RCC 7860 (cell line): ENCODE results near the gene PAPPA2.
"Not testable (repeated sequence)": the region's sequence is repeated elsewhere in the genome, so short reads cannot be mapped to it uniquely, and the experiment has no call there.

Source experiments
- DNase-seq: peaks from one replicate; pipeline ENCODE4 v3.0.0-alpha.2; 2015; ENCODE audit warnings: low spot score
- FAIRE-seq: peaks from 2 replicates; lab custom pipeline; 2012; peaks lifted over from hg19 to GRCh38; lab: Jason Lieb, UNC

Gene PAPPA2, protein sequence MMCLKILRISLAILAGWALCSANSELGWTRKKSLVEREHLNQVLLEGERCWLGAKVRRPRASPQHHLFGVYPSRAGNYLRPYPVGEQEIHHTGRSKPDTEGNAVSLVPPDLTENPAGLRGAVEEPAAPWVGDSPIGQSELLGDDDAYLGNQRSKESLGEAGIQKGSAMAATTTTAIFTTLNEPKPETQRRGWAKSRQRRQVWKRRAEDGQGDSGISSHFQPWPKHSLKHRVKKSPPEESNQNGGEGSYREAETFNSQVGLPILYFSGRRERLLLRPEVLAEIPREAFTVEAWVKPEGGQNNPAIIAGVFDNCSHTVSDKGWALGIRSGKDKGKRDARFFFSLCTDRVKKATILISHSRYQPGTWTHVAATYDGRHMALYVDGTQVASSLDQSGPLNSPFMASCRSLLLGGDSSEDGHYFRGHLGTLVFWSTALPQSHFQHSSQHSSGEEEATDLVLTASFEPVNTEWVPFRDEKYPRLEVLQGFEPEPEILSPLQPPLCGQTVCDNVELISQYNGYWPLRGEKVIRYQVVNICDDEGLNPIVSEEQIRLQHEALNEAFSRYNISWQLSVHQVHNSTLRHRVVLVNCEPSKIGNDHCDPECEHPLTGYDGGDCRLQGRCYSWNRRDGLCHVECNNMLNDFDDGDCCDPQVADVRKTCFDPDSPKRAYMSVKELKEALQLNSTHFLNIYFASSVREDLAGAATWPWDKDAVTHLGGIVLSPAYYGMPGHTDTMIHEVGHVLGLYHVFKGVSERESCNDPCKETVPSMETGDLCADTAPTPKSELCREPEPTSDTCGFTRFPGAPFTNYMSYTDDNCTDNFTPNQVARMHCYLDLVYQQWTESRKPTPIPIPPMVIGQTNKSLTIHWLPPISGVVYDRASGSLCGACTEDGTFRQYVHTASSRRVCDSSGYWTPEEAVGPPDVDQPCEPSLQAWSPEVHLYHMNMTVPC (N-terminal part only)

DNA sequence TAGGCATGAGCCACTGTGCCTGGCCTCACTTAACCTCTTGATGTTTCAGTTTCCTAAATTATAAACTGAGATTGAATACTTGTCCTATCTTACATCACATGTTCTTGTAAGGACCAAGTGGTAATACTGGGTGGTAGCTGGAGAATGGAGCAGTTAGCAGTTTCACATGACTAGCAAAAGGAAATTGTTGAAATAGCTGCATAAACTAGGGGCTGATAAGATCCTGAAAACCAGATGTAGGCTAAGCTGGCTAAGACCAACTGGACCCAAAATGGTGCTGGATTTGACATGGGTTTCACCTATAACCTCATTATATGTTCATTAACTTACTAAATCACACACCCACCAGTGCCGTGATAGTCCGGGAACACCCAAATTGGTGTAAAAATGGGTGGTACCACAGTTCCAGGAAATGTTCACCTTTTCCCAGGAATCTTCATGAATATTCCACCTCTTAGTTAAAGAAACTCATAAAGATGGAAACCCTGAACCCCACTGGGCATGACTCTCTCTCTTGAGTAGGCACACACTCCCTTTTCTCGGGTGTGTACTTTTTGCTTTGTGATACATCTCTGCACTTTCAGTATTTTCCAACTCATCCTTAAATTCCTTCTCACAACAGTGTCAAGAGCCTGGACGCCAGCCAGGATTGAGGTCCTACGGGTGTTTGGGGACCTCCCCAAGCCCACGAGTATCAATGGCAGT, at the start of gene PAPPA2:
Gene PAPPA2, plus strand, starts transcription at position 502 of the 705 bp plus-strand sequence. CDS start 93,148 bp downstream, outside the sequence.
- no peak for FAIRE-seq

DNA sequence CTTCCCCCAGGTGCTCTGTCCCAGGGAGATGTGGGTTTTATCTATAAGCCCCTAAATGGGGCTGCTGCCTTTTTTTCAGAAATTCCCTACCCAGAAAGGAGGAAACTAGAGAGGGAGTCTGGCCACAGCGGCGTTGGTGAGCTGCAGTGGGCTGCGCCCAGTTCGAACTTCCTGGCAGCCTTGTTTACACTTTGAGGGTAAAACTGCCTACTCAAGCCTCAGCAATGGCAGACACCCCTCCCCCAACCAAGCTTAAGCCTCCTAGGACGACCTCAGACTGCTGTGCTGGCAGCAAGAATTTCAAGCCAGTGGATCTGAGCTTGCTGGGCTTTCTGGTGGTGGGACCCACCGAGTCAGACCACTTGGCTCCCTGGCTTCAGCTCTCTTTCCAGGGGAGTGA, 46.2 kb upstream of the PAPPA2 start:
- DNase-seq (no peak), FAIRE-seq (no peak)

More for the DNA sequence above, at the start of gene PAPPA2:
- no peak for DNase-seq

DNA sequence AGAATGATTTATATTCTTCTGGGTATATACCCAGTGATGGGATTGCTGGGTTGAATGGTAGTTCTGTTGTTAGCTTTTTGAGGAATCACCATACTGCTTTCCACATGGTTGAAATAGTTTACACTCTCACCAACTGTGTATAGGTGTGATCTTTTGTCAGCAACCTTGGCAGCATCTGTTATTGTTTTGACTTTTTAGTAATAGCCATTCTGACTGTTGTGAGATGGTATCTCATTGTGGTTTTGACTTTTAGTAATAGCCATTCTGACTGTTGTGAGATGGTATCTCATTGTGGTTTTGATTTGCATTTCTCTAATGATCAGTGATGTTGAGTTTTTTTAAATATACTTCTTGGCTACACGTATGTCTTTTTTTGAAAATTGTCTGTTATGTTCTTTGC, 43.4 kb upstream of the PAPPA2 start:
- DNase-seq, FAIRE-seq: not testable (repeated sequence)

DNA sequence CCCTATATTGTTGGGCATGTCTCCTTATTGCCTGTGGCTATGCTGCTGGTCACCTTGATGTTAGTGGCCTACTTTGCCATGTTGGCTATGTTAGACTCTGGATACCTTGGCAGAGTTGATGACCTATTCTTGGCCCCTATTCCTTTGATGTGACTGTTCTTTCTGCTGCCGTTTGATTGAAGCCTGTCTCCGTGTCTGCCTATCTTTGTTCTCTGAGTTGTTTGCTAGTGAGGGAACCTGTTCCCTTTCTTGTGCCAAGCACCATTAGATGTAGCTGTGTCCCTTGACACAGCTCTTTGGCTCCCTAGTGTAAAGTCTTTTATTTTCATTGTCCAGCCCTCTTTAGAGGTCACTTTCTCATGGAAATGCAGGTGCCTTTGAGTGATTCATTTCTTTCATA, 28.7 kb upstream of the PAPPA2 start:
- no peak for DNase-seq
- no peak for FAIRE-seq

DNA sequence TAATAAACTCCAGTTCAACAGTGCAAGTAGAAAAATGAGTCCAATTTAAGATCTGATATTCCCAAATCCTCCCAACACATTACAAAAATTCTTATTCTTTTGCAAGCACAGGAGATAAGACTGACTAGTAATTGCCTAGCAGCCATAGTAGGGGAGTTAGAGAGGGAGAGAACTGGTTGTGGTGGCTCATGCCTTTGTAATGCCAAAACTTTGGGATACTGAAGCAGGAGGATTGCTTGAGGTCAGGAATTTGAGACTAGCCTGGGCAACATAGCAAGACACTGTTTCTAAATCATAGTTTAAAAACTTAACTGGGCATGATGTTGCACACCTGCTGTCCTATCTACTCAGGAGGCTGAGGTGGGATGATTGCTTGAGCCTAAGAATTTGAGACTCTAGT, 26.7 kb upstream of the PAPPA2 start:
- DNase-seq (no peak), FAIRE-seq (no peak)

DNA sequence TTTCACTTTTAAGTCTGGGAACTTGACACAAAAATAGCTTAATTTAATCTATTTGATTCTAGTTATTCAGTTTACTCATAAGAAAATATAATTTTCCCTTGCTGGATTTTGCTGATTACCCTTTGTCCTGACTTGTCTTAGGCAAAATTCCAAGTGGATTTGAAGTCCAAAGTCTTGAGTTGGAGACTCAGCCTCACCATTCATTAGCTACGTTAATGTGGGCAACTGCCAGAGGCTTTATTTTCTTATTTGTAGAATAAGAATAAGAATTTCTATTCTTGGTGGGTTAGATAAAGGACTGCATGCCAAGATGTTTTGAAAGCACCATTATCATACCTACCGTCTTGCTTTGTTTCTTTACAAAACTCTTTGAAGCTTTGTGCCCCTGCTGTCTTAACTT, 22.8 kb upstream of the PAPPA2 start:
- no peak for FAIRE-seq

DNA sequence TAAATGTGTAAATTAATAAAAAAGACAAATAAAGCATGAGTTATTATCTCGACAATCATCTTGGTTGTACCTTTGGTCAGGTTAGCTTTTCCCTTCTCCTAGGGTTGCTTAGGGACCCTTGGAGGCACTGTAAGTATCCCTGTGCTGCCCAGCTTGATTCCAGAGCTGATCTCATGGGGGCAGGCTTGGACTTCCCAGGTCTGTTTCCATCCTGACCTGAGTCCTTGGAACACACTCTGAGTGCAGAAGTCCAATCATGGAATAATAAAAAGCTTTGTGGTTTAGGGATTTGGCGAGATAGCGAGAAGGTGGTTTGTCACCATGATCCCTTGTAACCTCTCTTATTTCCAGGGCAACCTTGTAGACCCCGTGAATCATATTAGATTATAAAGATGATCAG, 18.7 kb upstream of the PAPPA2 start:
- FAIRE-seq (no peak), DNase-seq (no peak)

More for the DNA sequence above, 22.8 kb upstream of the PAPPA2 start:
- DNase-seq = no peak

DNA sequence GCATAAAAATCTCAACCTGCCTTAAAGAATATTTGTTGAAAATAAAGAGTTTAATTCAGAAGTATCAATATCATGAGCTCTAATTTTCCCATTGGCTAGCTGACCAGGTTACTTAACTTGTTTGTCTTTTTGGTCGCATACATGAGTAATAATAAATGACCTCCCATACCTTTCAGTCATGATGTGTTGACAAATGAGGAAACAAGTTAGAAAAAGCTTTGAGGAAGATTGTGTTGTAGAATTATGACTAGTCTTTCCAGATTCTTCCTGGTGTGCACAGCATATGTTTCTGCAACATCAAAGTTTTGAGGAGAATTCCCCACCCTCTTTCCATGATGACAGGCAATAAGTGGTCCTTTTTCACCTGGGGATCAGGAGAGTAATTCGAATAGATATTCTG, 17.6 kb upstream of the PAPPA2 start:
- DNase-seq (no peak), FAIRE-seq (no peak)

DNA sequence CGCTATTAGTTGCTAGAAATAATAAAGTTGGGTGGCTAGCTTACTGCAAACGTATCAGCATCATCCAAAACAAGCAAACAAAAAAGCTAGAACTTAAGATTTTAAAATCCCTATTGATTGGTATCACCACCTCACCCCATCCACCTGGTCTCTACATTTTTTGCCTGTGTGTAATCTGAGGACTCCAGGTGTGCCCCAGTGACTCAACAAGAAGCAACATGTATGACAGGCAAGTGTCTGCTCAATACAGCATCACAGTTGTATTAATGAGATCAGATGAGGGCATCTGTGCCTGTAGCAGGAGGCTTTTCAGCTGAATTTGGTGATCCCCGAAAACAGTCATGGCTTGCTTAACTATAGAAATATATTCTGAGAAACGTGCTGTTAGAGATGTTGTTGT, 14.6 kb upstream of the PAPPA2 start:
- DNase-seq (no peak), FAIRE-seq (no peak)

DNA sequence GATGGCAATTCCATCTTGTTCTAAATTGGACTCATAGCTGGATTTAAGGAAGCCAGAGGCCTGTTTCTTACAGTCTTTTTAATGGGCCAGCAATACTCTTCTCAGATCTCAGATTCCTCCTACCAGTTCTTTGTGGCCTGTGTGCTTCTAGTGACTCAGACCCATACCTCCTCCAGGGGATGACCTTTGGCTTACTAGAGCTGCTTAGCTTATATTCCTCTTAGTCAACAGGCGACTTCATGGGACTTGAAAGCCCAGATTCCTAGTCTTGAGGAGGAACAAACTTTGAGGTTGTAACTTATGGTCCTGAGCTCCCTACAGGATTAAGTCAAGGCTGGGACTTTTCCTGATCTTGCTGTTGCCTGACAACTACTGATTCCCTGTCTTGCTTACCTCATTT, 12.4 kb upstream of the PAPPA2 start:
- no peak for FAIRE-seq
- DNase-seq = peak; percentile 17

DNA sequence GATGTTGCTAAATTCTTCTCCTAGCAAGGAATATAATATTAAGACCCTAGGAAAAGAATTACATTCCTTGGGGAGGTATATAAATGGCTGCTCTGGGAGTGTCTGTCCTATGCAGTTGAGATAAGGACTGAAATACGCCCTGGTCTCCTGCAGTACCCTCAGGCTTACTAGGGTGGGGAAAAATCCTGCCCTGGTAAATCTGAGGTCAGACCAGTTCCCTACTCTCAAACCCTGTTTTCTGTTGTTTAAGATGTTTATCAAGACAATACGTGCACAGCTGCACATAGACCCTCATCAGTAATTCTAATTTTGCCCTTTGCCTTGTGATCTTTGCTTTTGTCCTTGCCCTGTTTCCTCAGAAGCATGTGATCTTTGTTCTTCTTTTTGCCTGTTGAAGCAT, 11.2 kb upstream of the PAPPA2 start:
- DNase-seq, FAIRE-seq: not testable (repeated sequence)

DNA sequence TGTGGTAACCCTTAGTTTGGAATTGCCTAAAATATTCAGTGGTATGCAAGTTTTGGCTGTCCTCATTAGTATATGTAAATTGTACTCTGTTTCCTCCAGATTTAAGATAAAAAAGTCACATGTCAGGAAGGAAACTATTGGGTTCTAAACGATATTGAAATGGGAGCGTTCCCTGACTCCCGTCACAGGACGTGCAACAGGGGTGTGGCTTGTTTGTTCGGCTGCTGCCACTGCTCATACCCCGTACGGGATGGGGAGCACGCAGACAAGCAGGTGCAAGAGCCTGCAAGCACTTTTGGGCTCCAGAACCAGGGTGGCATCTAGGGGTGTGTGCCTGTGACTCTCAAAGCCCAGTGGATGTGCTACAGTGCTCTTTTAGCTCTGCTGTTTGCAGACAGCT, 6.2 kb upstream of the PAPPA2 start:
- FAIRE-seq (no peak), DNase-seq (no peak)

DNA sequence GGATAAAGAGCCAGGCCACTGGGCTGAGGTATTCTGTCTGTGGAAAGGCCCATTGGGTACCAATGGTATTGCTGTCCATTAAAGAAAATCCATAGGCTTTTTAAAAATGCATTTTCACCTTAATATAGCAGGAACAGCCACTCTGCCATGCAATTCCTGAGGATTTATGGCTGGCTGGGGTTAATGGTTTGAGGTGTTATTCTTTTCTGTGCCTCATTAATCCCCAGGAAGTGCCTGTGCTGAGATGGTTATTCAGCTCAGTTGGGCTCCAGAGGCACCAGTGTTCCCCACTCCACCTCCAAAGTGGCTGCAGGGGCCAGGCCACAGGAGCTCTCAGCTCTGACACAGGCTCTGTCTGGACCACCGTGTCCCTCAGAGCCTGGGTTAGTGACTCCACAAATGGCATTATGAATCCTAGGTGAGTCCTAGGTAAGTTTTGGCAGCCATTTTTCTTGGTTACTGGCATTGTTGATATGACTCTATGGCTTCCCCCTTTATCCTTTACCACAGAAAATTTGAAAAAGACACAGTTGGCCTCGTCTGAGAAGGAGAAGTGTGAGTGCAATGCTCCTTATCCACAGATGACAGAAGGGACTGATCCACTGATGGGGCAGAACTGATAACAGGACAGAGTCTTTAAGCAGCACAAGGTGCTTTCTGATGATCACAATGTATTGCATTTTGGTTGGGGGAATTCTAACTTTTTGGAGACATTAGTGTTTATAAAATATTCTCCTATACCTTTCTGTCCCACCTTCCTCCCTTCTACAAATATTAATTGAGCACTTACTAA, 2.2 kb upstream of the PAPPA2 start:
- FAIRE-seq = no peak
- no peak for DNase-seq

DNA sequence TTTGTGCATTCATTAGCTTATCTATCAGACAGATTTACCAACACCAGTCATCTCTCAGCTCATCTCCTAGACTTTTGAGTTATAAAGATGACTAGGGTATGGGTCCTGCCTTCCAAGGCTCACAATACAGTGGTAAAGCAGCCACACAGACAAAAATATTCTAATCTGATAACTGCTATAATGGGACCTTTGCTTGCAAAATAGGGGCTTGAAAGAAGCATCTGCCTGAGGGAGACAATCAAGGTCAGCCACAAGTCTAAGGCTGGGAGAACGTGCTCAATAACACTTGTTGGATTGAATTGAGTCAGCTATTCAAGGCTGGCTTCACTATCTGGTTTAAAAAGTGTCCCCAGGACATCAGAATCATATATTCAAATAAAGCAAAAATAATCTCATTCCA, 1.4 kb upstream of the PAPPA2 start:
- FAIRE-seq (no peak), DNase-seq (no peak)

DNA sequence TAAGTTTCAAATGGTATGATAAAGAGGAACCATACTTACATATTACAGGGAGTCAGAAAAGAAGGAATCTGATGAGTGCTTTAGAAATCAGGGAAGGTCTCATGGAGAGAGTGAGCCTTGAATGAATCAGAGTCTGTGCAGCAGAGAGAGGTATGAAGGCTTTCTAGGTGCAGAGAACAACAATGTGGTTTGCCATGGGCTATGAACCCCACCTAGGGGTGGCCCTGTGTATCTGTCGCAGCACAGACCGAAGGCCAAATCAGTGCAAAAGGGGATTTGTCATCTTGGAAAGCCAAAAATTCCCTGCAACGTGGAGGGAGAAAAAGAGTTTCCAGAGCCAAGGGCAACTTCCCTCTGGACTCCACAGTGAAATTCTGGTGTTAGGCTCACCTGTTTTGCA, 3.5 kb downstream of the PAPPA2 start:
- DNase-seq (no peak), FAIRE-seq (no peak)

DNA sequence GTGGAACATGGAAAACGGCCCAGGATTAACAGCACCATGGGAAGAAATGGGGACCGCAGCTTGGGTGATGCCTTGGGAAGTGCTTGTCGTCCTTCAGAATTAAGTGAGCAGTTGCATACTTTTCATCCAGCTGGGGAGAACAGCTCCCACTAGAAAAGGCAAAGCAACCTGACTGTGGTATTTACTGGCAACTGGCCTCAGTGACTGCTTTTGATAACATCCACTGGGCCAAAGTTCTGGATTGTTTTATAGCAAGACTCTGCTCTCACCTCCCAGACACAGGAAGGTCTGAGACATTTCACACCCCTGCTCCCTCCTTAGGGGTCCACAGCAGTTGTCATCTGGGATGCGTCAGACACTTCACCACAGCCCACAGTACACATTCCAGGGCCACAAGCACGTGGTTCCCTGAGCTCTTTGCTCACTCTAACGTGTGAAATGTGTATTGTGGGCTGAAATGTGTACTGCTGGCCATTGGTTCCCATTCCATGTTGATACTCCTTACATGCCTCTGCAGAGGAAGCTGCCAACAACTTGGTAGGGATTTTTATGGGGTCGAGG, 6.6 kb downstream of the PAPPA2 start:
- DNase-seq = no peak
- no peak for FAIRE-seq

DNA sequence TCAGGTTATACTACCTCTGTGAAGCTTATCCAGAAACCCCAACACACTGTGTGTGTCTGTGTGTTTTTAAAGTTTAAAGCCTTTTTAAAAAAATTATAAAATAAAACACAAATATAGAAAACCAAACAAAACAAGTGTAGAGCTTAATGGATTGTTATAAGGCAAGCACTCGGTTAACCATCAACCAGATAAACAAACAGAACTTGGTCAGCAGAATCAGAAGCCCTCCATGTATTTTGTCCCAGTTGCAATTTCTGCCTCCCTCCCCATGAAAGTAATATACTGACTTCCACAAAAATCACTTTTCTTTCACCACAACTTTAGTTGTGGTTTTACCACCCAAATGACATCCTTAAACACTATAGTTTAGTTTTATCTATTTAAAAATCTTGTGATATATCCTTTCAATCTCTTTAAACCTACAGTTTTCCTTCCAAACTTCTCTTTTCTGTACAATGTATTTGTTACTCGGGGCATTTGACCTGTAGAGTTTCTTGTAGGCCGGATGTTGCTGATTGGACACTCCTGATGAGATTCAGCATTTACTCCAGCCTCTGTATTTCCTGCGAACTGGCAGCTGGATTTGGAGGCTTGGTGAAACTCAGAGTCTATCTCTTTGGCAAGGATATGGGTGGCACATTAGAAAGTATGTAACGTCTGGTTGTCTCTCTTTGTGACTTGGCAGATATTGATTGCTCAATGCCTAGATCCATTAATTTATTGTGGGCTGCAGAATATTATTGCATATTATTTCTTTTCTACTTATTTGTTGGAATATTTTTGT, 8.6 kb downstream of the PAPPA2 start:
- DNase-seq (no peak), FAIRE-seq (no peak)

DNA sequence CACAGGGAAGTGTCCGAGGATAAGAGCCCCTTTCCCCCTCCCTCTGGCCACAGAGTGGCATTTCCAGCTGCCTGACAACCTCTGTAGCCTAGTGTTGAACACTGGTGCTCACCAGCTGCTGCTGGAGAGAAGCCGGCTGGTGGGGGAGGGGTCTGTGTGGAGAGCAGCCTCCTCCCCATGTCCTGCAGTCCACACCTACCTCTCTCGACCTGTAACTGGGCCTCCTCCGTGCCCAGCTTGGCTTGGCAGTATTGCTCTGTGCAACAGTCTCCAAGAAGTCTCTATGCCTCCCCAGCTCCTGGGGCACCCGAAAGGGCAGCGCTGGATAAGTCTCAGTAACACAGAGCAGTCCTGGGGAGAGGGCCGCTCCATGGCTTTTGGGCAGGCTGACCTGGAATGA, 17.0 kb downstream of the PAPPA2 start:
- FAIRE-seq (no peak), DNase-seq (no peak)

DNA sequence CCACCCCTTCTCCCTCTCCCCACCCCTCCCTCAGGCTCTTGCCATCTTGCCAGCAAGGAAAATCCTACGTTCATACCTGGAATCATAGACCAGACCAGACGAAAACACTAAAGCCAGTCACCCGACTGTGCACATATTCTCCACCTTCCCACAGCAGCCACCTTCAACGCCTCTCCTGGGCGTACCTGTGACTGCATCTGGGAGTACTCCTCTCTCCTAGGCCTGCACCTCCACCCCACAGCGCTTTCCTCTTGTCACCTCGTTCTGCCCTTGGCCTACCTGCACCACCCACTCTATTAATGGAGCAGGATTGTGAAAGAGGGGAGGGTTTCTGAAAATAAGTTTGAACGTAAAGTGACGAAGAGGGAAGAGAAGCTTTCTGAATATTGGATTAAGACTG, 17.8 kb downstream of the PAPPA2 start:
- DNase-seq (no peak), FAIRE-seq (no peak)
